ENCODE results near the gene SLC10A7.

Gene SLC10A7

GRCh38 chr4:146346276-146346675 is 175.5 kb downstream of the SLC10A7 start:
- DNase-seq: no peak

GRCh38 chr4:146343776-146344175 is 178.0 kb downstream of the SLC10A7 start:
- no peak for DNase-seq

GRCh38 chr4:146343199-146343598 is 178.5 kb downstream of the SLC10A7 start:
- DNase-seq: no peak

GRCh38 chr4:146342600-146343192 is 179.0 kb downstream of the SLC10A7 start:
- no peak for DNase-seq

- DNase-seq: no peak
Measured at GRCh38 chr4:146340798-146341197, 180.9 kb downstream of the SLC10A7 start.

- DNase-seq: no peak
Measured at GRCh38 chr4:146338512-146338911, 183.2 kb downstream of the SLC10A7 start.

GRCh38 chr4:146336410-146336807 is 185.3 kb downstream of the SLC10A7 start:
- DNase-seq: no peak

GRCh38 chr4:146335763-146336409 is 185.9 kb downstream of the SLC10A7 start:
- DNase-seq: no peak

- no peak for DNase-seq
Measured at GRCh38 chr4:146334862-146335449, 186.8 kb downstream of the SLC10A7 start.

GRCh38 chr4:146333895-146334262 is 187.9 kb downstream of the SLC10A7 start:
- no peak for DNase-seq

GRCh38 chr4:146333187-146333894 is 188.4 kb downstream of the SLC10A7 start:
- DNase-seq: no peak

GRCh38 chr4:146330392-146330791 is 191.3 kb downstream of the SLC10A7 start:
- no peak for DNase-seq

- DNase-seq: no peak
Measured at GRCh38 chr4:146329050-146329716, 192.6 kb downstream of the SLC10A7 start.

GRCh38 chr4:146327859-146328650 is 193.7 kb downstream of the SLC10A7 start:
- no peak for DNase-seq

- no peak for DNase-seq
Measured at GRCh38 chr4:146318894-146319293, 202.8 kb downstream of the SLC10A7 start.

GRCh38 chr4:146317783-146318182 is 204.0 kb downstream of the SLC10A7 start:
- DNase-seq: no peak

- DNase-seq: no peak
Measured at GRCh38 chr4:146315184-146315583, 206.6 kb downstream of the SLC10A7 start.

- DNase-seq: no peak
Measured at GRCh38 chr4:146311238-146311970, 210.3 kb downstream of the SLC10A7 start.

GRCh38 chr4:146310319-146311021 is 211.3 kb downstream of the SLC10A7 start:
- no peak for DNase-seq

- no peak for DNase-seq
Measured at GRCh38 chr4:146308951-146309350, 212.8 kb downstream of the SLC10A7 start.

GRCh38 chr4:146302822-146303221 is 218.9 kb downstream of the SLC10A7 start:
- no peak for DNase-seq
